DOHH2 (cell line): Measurements from ENCODE around the gene ANXA4.

Experiments
- EZH2phosphoT487 ChIP-seq: fragments of 200-600 bp; sonication (generic); IDR thresholded peaks from 2 replicates; pipeline ENCODE4 v1.6.1; 2017; ENCODE audit warnings: borderline replicate concordance, mild to moderate bottlenecking, antibody characterized with exemption, low read length, moderate library complexity, mixed read lengths
- TF ChIP-seq, protein P1 (sequence below): fragments of 200-600 bp; sonication (generic); IDR thresholded peaks from one replicate; pipeline ENCODE4 v1.5.1; 2014; ENCODE audit warnings: antibody characterized with exemption, mild to moderate bottlenecking, low read depth, low read length; ENCODE audit not compliant: poor library complexity, severe bottlenecking

DNA sequence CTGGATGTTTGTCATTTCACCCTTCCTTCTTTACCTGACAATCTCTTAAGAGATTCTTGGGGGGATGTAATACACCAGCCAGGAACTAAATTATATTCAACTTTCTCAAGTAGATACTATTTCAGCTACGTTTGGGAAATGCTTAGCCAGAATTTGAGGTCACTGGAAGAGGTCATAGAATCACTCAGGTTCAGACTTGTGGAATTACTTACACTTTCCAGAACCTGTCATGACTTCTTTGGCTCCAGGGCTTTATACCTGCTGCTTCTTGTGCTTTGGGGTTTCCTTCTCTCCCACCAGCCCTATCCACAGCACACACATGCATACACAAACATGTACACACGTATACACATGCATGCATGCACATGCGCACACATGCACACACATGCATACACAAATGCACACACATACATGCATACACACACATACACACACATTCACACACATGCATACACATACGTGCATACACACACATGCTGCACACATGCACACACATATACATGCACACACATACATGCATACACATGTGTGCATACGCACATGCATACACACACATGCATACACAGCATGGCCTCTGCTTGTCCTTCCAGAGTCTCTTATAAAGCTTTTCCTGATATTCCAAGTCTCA lies 23.5 kb upstream of the ANXA4 start:
- TF ChIP-seq, protein P1, sequence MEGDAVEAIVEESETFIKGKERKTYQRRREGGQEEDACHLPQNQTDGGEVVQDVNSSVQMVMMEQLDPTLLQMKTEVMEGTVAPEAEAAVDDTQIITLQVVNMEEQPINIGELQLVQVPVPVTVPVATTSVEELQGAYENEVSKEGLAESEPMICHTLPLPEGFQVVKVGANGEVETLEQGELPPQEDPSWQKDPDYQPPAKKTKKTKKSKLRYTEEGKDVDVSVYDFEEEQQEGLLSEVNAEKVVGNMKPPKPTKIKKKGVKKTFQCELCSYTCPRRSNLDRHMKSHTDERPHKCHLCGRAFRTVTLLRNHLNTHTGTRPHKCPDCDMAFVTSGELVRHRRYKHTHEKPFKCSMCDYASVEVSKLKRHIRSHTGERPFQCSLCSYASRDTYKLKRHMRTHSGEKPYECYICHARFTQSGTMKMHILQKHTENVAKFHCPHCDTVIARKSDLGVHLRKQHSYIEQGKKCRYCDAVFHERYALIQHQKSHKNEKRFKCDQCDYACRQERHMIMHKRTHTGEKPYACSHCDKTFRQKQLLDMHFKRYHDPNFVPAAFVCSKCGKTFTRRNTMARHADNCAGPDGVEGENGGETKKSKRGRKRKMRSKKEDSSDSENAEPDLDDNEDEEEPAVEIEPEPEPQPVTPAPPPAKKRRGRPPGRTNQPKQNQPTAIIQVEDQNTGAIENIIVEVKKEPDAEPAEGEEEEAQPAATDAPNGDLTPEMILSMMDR, result no peak
- no peak for TF ChIP-seq EZH2phosphoT487
